Left ventricle myocardium superior (tissue), 1 donor: ENCODE data around the gene SLC6A4. TPM values are rescaled to one million over a fixed set of nuclear protein-coding genes. Genes with fewer than 3 reads are reported as not detected.
"Not testable (repeated sequence)": the region's sequence is repeated elsewhere in the genome, so short reads cannot be mapped to it uniquely, and the experiment has no call there.

Source experiments
- ATAC-seq: fragments of 200-7000 bp; cut with Tn5 transposase; one replicate; pipeline ENCODE4 v1.9.1; 2020; ENCODE audit warnings: mild to moderate bottlenecking, moderate library complexity
- DNase-seq: peaks from one replicate; pipeline ENCODE4 v3.0.0-alpha.2; 2020
- intact Hi-C: fragments of 100-400 bp; cut with micrococcal nuclease; formaldehyde crosslinking; loops from one replicate; pipeline ENCODE4 v1.11.0; 2022
- total RNA-seq: library from RNA; stranded (reverse); fragmentation: NEBNext Ultra II Directional; extraction: Animal tissue kit (Norgen Biotek cat#: 25700); gene quantifications from one replicate; pipeline ENCODE4 v1.2.1, GENCODE V29; 2021
- donor health status: DM: no; HTN: yes; CAD: no; lungs with severe emphysema.

Gene SLC6A4
- total RNA-seq, 1 donor from 2014 or later = not detected

DNA sequence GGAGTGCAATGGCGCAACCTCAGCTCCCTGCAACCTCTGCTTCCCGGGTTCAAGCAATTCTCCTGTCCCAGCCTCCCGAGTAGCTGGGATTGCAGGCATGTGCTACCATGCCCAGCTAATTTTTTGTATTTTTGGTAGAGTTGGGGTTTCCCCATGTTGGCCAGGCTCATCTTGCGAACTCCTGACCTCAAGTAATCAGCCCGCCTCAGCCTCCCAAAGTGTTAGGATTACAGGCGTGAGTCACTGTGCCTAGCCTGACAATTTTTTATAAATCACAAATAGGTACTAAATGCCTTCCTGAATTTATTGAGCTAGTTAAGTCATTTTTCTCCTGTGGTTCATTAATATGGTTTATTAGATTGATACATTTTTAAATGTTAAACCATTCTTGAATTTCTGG, 87.6 kb downstream of the SLC6A4 start:
- ATAC-seq, DNase-seq, intact Hi-C loops: not testable (repeated sequence)

Other genes starting within 250 kb of the SLC6A4 start
- 20.0 TPM for gene NSRP1, start 118.9 kb downstream of the SLC6A4 start, total RNA-seq
- 15.7 TPM for gene BLMH, start 56.2 kb upstream of the SLC6A4 start, total RNA-seq
- gene TMIGD1, start 98.4 kb upstream of the SLC6A4 start, total RNA-seq = not detected
- 20.3 TPM for gene CPD, start 143.2 kb upstream of the SLC6A4 start, total RNA-seq
- 30.7 TPM for gene GOSR1, start 241.7 kb upstream of the SLC6A4 start, total RNA-seq